Esophagus muscularis mucosa (tissue), 3 donors: ENCODE measurements around the gene EHD4.

Source experiments
- POLR2A ChIP-seq: fragments of 450-650 bp; IDR thresholded peaks from one replicate; pipeline ENCODE4 v1.6.1; 2017; ENCODE audit warnings: antibody characterized with exemption, moderate library complexity, mild to moderate bottlenecking, low read depth
- TF ChIP-seq, protein P1 (sequence below), 3 experiments: fragments of 200-600 bp in 2 of 3; fragments of 450-650 bp in 1 of 3; sonication (generic) in 2 of 3; IDR thresholded peaks; one replicate each; pipeline ENCODE4 v1.5.1; 2017 to 2019; ENCODE audit warnings: antibody characterized with exemption in 3 of 3, mild to moderate bottlenecking in 2 of 3, moderate library complexity in 1 of 3

GRCh38 chr15:41857316-41857715 lies 115.0 kb downstream of the EHD4 start:
- TF ChIP-seq, protein P1, sequence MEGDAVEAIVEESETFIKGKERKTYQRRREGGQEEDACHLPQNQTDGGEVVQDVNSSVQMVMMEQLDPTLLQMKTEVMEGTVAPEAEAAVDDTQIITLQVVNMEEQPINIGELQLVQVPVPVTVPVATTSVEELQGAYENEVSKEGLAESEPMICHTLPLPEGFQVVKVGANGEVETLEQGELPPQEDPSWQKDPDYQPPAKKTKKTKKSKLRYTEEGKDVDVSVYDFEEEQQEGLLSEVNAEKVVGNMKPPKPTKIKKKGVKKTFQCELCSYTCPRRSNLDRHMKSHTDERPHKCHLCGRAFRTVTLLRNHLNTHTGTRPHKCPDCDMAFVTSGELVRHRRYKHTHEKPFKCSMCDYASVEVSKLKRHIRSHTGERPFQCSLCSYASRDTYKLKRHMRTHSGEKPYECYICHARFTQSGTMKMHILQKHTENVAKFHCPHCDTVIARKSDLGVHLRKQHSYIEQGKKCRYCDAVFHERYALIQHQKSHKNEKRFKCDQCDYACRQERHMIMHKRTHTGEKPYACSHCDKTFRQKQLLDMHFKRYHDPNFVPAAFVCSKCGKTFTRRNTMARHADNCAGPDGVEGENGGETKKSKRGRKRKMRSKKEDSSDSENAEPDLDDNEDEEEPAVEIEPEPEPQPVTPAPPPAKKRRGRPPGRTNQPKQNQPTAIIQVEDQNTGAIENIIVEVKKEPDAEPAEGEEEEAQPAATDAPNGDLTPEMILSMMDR (IDR thresholded peaks at IDR 0.05) = no peak
- no peak for TF ChIP-seq POLR2A
